NCI-H2227 treated with DMSO at 0.1 percent for 48 hours (cell line): ENCODE measurements around the gene ADAMTSL4.
"Not testable (repeated sequence)": the region's sequence is repeated elsewhere in the genome, so short reads cannot be mapped to it uniquely, and the experiment has no call there.

Source experiments
- DNase-seq: peaks from one replicate; lab custom pipeline; 2025; lab: John Stamatoyannopoulos, UW

ADAMTSL4 gene

DNA sequence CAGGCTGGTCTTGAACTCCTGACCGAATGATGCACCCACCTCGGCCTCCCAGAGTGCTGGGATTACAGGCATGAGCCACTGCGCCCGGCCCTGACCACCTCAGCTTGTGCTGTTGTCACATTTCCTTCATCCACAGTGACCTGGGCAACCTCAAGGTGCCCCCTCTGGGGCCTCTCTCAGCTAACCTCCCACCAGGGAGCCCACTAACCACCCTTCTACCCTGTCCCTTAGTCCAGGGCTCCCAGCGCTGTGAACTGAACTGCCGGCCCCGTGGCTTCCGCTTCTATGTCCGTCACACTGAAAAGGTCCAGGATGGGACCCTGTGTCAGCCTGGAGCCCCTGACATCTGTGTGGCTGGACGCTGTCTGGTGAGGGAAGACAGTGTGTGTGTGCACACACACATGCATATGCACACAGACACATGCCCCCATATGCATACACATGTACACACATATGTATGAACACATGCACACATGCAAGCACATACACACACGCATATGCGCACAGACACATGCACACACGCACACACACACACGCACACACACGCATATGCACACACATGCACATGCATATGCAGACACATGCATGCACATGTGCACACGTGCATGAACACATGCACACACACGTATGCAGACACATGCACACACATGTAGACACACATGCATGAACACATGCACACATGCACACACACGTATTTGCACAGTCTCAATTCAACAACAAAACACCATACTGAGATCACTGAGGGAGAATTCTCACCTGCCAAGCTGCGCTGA lies 6.2 kb downstream of the ADAMTSL4 start:
- no peak for DNase-seq

DNA sequence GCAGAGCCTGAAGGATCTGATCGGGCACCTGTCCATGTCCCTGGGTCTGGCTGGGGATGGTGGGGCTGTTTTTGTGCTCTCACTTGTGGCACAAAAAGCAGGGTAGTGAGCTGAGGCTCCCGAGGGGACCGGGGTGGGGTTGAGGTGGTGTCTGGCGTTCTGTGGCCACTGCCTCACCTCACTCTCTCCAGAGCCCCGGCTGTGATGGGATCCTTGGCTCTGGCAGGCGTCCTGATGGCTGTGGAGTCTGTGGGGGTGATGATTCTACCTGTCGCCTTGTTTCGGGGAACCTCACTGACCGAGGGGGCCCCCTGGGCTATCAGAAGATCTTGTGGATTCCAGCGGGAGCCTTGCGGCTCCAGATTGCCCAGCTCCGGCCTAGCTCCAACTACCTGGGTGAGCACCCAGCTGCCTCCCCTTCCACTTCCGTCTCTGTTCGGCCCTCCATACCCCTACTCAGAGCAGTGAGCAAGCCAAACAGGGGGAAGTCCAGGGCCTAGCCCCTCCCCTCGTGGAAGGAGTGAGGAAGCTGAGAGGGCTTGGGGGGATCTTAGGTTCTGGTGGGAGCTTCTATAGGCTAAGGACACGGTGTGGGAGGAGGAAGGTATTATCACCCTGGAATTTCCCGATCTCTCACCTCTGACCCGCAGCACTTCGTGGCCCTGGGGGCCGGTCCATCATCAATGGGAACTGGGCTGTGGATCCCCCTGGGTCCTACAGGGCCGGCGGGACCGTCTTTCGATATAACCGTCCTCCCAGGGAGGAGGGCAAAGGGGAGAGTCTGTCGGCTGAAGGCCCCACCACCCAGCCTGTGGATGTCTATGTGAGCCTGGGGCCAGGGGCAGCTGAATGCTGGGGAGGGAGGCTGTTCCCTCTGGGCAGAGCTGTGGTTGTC lies 7.0 kb downstream of the ADAMTSL4 start:
- no peak for DNase-seq

DNA sequence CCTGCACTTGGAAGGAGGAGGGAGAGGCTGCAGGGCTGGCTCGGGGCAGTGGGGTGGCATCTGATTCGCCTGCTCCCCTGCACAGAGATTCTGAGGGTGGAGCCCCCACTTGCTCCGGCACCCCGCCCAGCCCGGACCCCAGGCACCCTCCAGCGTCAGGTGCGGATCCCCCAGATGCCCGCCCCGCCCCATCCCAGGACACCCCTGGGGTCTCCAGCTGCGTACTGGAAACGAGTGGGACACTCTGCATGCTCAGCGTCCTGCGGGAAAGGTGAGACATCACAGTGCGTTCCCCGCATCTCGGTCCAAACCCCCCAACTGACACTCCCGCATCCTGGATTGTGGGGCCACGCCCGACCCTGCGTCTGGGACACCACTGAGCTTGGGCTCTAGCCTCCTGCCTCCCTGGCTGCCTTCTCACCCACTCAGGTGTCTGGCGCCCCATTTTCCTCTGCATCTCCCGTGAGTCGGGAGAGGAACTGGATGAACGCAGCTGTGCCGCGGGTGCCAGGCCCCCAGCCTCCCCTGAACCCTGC lies 7.9 kb downstream of the ADAMTSL4 start:
- DNase-seq, result no peak

DNA sequence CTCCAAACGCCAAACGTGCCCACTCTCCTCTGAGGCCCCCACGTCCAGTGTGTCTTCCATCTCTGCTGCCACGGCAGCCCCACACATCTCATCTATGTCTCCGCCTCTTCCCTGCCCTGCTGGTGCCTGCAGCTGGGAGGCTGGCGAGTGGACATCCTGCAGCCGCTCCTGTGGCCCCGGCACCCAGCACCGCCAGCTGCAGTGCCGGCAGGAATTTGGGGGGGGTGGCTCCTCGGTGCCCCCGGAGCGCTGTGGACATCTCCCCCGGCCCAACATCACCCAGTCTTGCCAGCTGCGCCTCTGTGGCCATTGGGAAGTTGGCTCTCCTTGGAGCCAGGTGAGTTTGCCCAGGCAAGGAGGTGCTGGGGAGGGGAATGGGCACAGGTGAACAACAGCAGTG lies 8.6 kb downstream of the ADAMTSL4 start:
- no peak for DNase-seq

DNA sequence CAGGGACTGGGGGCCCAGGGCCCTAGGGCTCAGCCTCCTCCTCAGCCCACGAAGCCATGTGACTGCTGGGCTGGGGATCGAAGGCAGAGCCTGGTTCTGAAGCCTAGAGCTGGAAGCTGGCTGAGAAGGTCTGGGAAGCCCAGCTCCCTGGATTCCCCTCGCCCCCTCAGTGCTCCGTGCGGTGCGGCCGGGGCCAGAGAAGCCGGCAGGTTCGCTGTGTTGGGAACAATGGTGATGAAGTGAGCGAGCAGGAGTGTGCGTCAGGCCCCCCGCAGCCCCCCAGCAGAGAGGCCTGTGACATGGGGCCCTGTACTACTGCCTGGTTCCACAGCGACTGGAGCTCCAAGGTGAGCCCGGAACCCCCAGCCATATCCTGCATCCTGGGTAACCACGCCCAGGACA lies 9.1 kb downstream of the ADAMTSL4 start:
- no peak for DNase-seq

DNA sequence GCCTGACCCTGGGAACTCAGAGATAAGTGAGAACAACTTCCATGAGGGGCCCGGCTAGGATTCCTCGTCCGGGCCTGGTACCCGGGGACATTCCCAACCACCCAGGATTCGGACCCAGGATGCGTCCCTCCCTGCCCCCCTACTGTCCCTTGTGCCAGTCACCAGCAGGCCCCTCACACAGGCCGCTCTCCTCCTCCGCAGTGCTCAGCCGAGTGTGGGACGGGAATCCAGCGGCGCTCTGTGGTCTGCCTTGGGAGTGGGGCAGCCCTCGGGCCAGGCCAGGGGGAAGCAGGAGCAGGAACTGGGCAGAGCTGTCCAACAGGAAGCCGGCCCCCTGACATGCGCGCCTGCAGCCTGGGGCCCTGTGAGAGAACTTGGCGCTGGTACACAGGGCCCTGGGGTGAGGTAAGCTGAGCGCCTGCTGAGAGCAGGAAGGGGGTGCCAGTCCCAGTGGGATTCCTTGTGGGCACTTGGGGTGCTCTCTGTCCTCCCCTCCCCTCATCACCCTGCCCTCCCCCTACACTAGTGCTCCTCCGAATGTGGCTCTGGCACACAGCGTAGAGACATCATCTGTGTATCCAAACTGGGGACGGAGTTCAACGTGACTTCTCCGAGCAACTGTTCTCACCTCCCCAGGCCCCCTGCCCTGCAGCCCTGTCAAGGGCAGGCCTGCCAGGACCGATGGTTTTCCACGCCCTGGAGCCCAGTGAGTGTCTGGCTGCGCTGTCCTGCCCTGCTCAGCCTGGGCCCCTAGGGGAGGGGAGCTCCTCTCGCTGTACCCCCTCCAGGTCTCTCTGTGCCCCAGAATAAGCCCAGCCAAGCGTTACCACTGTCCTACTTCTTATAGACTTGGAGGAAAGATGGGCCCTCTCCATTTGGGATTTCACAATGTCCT lies 9.8 kb downstream of the ADAMTSL4 start:
- no peak for DNase-seq

DNA sequence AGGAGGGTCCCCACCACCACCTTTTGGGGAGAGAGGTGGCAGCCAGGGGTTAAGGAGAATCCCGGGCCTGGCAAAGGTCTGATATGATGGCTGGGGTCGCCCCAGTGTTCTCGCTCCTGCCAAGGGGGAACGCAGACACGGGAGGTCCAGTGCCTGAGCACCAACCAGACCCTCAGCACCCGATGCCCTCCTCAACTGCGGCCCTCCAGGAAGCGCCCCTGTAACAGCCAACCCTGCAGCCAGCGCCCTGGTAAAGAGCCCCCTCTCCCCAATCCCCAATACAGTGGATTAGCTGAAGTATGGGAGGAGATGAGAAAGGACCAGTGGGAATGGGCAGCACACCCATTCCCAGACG lies 10.4 kb downstream of the ADAMTSL4 start:
- no peak for DNase-seq

DNA sequence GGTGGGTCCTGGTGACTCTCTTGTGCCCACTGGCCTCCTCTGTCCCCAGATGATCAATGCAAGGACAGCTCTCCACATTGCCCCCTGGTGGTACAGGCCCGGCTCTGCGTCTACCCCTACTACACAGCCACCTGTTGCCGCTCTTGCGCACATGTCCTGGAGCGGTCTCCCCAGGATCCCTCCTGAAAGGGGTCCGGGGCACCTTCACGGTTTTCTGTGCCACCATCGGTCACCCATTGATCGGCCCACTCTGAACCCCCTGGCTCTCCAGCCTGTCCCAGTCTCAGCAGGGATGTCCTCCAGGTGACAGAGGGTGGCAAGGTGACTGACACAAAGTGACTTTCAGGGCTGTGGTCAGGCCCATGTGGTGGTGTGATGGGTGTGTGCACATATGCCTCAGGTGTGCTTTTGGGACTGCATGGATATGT lies 10.8 kb downstream of the ADAMTSL4 start:
- DNase-seq, result peak; percentile 14

DNA sequence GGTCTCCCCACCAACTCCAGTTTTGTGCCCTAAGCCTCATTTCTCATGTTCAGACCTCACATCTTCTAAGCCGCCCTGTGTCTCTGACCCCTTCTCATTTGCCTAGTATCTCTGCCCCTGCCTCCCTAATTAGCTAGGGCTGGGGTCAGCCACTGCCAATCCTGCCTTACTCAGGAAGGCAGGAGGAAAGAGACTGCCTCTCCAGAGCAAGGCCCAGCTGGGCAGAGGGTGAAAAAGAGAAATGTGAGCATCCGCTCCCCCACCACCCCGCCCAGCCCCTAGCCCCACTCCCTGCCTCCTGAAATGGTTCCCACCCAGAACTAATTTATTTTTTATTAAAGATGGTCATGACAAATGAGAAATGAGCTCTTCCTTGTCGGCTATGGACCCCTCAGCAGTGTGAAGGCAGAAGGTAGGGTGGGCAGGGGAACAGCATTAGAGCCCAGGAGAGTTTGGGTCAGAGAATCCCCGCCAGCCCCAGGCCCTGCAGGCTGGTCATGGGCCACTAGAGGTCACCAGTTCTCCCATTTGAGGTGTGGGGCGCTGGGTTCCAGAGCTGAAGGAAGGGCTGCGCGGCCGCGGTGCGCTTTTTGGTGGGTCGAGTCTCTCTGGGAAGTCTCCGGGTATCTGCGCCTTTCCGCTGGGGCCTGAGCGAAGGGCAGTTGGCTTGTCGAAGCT lies 11.5 kb downstream of the ADAMTSL4 start:
- peak; percentile 91 for DNase-seq

DNA sequence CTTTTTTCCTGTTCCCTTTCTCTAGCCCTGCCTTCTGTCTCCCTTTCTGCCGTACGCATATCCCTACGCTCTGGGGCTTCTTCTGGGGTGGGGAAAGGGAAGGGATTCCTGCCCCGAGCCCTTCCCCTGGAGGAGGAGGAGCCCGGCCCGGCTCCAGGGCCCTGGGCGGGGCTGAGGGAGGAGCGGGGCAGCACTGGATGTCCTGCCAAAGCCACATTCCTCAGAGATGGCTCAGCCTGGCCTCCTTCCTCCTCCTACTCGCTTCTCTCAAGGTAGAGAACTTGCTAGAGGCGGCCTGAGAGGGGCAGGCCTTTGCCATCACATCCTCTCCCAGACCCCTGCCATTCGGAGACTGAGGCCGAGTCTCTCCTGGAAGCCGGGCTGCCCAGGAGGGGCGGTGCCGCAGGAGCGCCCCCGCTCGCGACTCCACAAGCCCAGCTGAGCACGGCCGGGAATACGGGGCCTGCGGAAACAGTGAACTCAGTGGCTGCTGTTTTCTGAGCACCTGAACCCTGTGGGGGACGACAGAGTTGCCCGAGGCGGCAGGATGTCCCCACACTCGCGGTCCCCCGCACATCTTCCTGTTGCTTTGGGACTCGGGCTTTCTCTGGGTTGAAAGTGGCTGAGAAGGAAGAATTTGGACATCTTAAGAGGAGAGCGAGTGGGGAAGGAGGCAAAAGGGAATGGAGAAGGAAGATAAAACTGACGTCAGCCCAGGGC lies 12.2 kb downstream of the ADAMTSL4 start:
- peak; percentile 91 for DNase-seq

DNA sequence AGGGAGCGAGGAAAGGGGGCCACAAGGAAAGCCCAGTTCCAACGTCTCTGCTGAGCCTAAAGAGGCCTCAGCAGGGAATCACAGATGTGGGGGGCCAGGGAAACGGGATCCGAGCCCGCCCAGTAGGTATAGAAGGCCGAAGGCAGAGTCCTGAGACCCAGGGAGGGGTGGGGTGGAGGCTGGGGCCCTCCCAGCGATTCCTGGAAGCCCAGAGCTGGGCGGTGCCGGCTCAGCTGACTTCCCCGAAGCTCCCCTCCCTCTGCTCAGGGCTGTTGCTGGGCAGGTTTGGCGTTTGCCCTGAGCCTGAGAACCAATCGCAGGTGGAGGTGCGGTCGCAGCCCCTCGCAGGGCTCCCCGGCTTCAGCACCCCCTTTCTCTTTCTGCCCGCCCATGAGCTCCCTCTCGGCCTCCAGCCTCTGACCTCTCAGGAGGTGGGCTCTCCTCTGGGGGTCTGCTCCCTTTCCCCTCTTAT lies 12.8 kb downstream of the ADAMTSL4 start:
- peak; percentile 85 for DNase-seq

DNA sequence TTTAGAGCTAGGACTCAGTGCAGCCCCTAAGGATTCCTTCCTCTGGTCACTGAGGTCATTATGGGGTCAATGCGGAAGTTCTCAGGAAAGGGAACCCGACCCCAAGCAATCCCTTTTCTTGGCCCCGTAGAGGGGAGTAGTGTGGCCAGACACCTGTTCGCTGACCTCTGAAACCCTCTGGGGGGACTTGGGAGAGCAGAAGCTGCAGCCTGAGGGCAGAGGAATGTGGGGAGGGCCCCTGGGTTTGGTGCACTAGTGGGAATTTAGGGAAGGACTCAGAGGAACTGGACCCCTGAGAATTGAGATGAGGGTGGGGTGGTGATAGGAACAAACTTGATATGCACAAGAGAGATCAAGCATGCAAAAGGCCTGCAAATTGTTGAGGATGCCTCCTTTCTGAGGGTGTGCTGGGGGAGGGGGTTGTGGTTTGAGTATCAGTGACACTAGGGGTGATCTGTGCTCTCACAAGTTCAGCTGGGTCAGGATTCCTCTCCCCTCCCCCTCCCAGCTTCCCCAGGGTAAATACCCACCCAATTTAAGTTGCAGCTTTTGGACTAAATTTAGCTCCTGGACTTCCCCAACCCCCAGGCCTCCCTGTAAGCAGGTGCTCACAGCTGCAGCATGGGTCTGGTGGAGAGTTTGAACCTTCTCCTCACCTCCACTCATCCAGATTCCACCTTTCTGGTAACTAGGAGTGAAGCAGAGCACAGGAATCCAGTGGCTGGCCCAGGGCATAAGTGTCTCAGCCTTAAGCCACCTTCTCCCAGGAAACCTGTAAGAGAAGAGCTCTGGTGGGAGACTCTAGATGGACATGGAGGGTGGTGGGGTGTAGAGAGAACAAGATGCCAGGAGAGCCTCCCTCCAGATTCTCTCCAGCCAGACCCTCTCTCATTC lies 13.5 kb downstream of the ADAMTSL4 start:
- no peak for DNase-seq

DNA sequence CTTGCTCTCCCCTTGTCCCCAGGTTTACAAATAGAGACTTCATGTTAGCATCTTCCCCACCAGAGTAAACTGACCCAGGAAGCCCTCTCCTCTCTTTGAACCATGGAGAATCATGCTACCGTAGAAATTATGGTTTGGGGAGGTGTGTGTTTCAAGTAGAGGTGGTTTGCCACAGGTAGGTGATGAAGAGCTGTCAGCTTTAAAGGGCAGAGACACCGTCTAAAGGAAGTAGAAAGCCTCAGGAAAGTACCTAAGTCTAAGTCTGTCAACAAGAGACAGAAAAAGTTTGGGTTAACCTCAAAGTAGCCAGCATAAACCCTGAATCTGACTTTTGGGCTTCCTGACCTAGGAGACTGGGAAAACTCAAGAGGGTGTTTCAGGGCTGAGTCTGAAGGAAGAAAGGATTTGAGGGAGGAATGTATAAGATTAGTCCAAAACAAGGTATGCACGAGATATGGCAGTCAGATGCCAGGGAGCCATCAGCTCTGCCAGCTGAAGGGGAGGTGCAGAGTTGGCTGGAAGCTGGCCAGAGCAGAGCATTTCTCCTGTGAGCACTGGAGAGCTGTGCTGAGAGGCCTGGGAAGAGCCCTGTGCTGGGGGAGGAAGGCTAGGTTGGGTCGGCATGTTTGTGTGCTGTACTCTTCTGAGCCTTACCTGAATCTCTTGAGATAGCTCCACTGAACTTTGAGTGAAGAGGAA lies 14.3 kb downstream of the ADAMTSL4 start:
- DNase-seq, result no peak

DNA sequence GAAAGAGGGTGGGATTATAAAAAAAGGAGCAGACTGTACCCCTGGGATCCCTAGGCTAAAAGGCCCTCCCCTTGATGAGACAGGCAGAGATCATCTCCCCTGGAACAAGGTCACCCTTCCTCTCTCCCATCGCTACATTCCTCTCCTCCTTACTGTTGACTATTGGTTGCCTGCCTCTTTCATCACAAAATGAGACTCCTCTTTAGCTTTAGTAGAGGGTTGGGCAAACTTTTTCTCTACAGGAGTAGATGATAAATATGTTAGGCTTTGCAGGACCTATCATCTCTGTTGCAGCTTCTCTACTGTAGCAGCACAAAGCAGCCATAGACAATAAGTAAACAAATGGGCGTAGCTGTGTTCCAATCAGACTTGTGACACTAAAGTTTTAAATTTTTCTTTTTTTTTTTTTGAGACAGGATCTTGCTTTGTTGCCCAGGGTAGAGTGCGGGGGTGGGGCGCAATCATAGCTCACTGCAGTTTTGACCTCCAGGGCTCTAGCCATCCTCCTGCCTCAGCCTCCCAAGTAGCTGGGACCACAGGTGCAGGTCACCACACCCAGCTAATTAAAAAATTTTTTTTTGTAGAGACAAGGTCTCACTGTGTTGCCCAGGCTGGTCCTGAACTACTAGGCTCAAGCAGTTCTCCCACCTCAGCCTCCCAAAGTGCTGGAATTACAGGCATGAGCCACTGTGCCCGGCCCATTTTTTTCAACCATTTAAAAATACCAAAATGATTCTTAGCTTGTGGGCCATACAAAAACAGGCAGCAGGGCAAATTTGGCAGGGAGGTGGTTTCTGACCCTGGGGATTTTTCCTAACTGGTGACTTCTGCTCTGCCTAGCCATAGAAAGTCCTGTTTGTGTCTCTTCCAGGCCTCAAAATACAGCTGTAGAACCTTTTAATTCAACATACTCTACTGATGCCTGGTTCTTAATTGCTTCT lies 15.1 kb downstream of the ADAMTSL4 start:
- no peak for DNase-seq

DNA sequence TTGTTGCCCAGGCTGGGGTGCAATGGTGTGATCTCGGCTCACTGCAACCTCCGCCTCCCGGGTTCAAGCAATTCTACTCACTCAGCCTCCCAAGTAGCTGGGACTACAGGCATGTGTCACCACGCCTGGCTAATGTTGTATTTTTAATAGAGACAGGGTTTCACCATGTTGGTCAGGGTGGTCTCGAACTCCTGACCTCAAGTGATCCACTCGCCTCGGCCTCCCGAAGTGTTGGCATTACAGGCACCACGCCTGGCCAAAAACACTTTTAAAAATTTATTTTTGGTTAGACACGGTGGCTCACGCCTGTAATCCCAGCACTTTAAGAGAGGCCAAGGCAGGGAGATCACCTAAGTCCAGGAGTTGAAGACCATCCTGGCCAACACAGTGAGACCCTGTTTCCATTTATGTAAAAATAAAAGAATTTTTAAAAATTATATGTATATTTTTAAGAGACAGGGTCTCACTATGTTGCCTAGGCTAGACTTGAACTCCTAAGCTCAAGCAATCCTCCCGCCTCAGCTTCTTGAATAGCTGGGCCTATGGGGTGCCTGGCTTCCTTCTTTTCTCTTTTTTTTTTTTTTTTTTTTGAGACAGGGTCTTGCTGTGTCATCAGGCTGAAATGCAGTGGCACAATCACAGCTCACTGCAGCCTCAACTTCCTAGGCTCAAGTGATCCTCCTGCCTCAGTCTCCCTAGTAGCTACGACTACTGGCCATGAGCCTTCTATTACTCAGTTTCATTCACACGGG lies 16.2 kb downstream of the ADAMTSL4 start:
- DNase-seq, result not testable (repeated sequence)

DNA sequence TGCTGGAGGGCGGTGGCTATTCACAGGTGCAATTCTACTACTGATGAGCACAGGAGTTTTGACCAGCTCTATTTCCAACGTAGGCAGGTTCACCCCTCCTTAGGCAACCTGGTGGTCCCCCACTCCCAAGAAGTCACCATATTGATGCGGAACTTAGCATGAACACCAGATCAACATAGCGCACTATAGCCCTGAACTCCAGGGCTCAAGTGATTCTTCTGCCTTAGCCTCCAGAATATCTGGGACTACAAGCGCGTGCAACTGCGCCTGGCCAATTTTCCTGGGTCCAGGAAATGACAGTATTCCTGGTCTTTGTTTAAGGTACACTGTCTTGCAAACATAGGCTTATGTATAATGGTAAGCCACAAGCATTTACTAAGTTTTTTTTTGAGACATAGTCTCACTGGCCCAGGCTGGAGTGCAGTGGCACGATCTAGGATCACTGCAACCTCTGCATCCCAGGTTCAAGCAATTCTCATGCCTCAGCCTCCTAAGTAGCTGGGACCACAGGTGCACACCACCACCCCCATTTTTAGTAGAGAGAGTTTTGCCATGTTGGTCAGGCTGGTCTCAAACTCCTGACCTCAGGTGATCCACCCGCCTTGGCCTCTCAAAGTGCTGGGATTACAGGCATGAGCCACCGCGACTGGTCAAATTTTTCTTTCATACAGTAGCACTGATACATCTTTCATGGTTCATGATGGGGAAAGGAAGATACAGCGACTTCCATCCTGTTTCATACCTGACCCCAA lies 17.6 kb downstream of the ADAMTSL4 start:
- no peak for DNase-seq
